Stimulated activated CD8-positive, alpha-beta memory T cell treated with anti-CD3 and anti-CD28 coated beads, Interleukin-12 subunit alpha, Interleukin-12 subunit beta, amount 100 ng/mL, for 4 hours (primary cell): Measurements from ENCODE around the gene PLA2G2F.
"Not testable (repeated sequence)": the region's sequence is repeated elsewhere in the genome, so short reads cannot be mapped to it uniquely, and the experiment has no call there.

Experiments
- DNase-seq: peaks from one replicate; pipeline ENCODE4 v3.0.0-alpha.2; 2020; ENCODE audit warnings: low read depth

PLA2G2F gene

DNA sequence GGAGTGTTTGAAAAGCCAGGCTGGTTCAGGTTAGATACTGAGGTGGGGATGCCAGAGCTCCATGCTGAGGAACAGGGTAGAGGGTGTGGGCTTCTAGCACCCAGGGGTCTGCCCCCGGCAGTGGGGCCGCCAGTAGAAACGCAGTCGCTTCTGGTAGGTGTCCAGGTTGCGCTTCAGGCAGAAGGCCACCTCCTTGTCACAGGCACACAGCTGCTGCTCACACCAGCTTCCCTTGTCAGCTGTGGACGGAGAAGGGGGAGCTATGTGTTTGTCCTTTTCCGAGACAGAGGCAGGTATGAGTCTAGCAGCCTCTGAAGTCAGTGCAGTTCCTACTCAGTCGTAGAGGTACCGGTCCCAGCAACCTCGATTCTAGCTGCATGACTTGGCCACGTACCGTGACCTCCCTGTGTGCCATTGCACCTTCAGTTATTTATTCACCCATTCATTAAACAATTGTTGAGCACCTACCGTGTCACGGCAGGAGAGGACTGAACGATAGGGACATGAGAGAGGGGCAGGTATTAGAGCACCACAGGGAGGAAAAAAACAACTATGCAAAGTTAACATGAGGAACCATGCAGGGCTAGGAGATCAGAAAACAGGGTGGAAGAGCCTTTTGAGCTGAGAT, 25.0 kb upstream of the PLA2G2F start:
- no peak for DNase-seq

DNA sequence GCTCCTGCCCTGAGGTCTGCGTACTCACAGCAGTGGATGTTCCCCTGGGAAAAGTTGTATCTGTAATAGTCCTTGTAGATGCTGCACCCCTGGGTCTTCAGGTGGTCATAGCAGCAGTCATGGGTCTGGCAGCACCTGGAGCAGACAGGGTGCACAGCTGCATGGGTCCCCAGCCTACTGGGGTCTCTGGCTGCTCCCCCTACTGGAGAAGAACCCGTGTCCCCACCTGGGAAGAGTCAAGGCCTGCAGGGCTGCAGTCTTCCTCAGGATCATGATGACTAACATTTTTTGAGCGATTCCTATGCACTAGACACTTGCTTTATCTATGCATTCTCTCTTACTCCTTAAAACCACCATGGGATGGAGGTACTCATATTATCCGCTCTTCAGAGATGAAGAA, 23.6 kb upstream of the PLA2G2F start:
- no peak for DNase-seq

DNA sequence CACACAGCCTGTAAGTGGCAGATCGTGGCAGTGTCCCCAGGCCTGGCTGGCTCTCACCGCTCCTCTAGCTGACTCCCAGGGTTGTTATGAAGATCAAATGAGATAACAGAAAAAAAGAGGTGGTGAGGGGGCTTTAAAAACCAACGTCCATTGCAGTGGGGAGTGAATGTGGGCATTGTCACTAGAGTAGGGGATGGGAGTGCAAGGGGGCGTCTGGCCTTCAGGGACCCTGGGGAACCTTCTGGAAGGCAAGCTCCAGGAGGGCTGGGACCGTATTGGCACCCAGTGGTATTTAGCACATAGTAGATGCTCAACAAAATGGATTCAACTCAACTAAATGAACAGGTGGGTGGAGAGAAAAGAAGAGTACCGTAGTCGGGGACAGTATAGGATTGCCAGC, 23.2 kb upstream of the PLA2G2F start:
- DNase-seq: no peak

DNA sequence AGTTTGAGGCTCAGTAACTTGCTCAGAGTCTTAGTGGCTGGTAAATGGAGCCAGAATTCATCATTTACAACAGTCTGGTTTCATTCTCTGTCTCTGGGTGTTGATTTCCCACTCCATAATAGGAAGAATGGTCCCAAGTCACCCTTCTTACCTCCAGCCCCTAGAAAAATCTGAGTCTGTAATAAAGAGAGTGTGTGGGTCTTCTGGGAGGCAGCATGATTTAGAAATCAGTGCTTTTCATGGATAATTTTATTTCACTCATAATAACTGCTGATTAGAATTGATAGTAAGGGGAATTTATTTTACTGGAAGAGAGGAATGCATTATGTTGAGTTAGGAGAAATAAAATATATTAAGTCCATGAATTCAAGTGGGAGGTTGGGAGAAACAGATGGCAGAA, 21.9 kb upstream of the PLA2G2F start:
- no peak for DNase-seq

DNA sequence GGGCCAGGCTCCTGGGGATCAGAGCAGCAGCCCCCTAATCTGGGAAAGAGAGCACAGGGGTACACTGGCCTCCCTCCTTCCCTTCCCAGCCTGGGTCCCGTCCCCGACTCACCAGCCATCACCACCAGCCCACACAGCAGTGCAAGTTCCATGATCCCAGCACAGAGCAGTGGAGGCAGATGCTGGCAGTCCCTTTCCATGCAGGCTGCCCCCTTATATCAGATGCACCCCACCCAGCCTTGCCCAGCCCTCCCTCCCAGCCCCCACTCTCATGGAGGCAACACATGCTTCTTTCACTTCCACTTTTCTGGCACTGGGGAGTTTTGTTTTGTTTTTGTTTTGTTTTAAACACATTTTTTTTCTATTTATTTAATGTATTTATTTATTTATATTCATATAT, 19.8 kb upstream of the PLA2G2F start, which contains the start of gene PLA2G2D:
PLA2G2D (minus strand) TSS at position 190 of the 400 bp plus-strand sequence; CDS start at position 152, 38 bp downstream.
- no peak for DNase-seq

DNA sequence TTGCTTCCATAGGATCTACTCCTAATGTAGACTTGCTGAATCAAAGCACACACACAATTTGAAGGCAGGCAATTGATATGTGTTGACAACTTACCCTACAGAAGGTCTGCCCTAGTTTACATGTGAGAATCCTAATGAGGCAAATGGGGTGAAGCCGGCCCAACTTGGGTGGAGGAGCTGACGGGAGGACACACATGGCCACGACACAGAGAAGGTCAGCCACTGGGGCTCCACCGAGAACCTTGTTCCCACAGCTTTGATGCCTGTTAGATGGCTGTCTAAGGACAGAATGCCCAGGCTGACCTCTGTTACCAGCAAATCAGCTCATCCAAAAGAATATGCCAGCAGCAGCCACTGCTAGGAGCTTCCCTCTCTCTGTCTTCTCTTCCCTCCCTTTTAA, 18.3 kb upstream of the PLA2G2F start:
- no peak for DNase-seq

DNA sequence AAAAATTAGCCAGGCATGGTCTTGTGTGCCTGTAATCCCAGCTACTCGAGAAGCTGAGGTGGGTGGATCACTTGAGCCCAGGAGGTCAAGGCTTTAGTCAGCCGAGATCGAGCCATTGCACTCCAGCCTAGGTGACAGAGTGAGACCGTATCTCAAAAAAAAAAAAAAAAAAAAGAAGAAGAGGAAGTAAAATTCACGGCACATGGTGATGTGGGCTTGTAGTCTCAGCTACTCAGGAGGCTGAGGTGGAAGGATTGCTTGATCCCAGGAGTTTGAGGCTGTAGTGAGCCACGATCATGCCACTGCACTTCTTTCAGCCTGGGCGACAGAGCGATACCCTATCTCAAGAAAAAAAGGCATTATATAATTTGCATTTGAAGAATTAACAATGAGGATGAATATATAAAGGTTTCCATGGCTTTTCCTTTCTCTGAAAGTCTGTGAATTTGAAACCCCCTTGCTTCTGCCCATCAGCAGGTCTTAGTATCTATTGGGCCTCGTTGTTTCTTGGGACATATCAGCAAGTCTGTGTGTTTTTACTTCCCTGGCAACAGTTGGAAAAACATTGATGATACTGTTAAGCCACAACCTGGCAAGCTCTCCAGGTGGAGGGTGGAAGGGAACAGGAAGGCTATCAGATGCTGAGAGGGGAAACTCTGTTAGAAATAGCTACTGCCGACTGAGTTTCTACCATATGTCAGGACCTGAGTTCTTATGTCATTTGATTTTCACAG, 15.2 kb upstream of the PLA2G2F start:
- DNase-seq: no peak

DNA sequence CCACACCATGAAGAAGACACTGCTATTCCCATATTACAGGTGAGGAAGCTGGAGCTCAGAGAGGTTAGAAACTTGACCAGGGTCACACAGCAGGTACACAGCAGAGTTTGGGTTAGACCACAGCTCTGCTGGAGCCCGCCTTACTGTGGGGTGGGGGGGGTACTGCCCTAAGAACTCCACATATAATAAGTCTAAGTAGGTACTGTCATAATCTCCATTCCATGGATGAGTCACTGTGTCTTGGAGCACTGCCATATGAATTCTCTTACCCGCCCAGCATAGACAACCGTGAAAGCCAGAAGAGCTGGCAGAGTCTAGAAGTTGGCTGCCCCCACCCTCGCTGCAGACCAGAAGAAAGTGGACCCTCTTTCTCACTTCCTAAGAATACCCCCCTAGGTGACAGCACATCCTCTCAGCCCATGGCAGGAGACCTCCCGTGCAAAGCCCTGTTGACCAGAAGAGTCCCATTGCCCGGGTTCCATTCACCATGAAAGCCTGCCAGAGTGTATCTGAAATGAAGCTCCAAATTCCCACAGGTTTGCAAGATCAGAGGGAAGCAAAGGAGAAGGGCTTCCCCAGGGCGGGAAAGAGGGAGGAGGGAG, 14.6 kb upstream of the PLA2G2F start:
- no peak for DNase-seq

DNA sequence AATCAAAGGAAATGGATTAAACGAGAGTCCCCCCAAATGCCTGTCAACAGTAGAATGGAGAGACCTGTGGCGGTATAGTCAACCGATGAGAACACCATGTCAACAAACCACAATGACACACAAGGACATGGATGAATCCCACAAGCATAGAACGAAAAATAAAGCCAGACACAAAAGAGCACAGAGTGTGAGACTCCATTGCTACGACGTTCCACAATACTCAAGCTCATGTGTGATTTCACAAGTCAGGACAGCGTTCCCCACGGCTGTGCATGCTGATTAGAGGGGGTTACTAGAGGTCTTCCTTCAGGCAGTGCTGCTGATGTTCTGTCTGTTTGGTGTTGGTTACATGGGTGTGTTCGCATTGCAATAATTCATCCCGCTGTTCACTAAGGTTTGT, 14.0 kb upstream of the PLA2G2F start:
- no peak for DNase-seq

DNA sequence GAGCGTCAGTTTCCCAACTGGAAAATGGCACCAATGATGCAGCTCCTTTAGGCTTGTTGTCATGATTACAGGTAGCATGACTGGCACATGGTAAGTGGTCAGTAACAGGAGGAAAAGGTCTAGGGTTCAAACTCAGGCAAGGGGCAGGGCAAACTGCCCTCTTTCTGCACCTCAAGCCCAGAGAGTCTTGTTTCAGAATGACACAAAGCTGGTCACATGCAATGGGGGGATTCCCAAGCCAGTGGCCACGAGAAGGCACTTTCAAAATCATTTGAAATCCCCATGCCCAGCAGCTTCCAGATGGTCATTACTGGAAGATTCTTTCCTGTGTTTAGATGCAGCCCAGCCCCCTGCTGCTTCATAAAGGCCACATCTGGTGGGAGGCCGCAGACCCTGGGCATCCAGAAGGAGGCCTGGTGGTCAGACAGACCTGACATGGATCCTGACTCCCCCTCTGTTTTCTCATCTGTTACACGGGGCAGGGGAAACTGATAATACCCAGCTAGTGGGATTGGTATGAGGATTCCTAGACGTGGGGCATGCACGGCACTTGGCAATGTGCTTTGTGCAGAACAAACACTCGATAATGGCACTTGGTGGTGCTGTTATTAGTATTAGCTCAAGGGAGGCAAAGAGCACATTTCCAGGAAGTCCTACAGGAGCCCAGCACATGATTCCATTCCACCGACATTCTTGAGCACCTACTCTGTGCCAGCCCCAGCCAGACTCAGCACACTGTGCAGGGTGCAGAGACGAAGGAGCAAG, 12.9 kb upstream of the PLA2G2F start:
- DNase-seq: no peak

DNA sequence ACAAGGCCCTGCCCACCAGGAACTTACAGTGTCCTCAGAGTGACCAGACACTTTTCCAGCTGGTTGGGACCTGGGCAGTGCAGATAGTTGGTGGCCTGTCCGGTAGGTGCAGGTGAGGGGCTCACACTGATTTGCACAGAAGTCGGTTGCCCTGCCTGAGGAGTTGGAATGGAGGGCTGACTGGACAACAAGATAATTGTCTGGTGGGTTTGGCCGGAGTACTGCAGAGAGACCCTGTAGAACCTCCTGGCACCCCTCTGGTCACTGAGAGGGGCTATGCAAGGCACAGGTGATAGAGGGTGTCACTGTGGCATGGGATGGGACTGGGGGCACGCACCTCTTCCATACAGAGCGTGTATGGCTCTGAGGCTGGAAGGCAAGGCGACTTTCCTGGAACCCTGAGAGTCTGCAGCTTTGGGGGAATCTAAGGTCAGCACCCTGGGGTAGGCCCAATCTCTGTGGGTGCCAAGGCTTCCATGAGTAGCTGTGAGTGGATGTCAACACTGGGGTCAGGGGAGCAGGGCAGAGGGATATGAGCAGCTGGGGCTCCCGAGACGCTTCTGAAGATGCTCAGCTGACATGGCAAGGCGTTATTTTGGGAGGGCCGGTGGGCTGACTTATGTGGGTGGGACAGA, 12.2 kb upstream of the PLA2G2F start:
- DNase-seq: no peak

DNA sequence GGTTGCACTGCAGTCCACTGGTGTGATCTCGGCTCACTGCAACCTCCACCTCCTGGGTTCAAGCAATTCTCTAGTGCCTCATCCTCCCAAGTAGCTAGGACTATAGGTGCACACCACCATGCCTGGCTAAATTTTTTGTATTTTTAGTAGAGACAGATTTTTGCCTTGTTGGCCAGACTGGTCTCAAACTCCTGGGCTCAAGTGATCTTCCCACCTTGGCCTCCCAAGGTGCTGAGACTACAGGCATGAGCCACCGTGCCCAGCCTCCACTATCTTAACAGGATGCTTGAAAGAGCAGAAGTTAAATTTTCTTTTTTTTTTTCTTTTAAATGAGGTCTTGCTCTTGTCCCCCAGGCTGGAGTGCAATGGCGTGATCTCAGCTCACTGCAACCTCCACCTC, 8.6 kb upstream of the PLA2G2F start:
- DNase-seq: not testable (repeated sequence)

DNA sequence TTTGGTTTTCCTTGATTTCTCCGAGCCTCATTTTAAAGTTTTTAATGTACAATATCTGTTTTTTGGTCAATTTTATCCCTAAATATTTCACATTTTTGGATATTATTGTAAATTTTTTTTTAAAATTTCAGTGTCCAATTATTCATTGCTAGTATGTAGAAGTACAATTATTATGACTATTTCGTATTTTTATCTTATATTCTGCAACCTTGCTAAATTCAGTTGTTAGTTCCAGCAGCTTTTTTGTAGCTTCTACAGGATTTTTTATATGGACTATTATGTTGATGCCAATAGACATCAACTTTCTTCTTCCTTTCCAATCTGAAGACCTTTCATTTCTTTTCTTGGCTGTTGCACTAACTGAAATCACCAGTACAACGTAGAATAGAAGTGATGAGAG, 4.1 kb upstream of the PLA2G2F start:
- no peak for DNase-seq

DNA sequence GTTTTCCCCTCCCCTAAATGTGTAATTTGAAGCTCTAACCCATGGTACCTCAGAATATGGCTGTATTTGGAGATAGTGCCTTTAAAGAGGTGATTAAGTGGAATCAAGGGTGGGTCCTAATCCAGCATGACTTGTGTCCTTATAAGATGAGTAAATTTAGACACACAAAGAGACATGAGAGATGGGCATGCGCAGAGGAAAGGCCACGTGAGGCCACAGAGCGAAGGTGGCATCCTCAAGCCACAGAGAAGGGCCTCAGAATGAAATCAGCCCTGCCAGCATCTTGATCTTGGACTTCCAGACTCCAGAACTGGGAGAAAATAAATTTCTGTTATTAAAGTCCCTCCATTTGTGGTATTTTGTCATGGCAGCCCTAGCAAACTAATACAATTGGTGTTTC, 2.9 kb upstream of the PLA2G2F start:
- DNase-seq: no peak

DNA sequence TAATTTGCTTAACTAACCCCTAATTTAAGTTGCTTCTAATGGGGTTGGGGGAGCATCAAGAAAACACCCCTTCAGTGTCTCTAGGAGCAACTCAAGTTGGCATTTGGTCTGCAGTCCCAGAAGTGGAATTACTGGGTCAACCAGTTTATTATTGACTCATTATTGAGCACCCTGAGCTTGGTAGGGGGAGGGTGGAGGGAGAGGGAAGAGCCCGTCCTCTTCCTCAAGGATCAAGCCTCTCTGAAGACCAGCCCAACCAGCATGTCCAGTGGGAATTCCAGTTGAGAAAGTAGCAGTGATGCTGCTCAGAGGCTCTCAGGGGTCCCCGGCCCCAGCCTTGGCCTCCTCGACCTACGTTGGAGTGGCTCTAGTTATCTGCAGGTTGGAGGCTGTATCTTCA, 2.1 kb upstream of the PLA2G2F start:
- DNase-seq: no peak

DNA sequence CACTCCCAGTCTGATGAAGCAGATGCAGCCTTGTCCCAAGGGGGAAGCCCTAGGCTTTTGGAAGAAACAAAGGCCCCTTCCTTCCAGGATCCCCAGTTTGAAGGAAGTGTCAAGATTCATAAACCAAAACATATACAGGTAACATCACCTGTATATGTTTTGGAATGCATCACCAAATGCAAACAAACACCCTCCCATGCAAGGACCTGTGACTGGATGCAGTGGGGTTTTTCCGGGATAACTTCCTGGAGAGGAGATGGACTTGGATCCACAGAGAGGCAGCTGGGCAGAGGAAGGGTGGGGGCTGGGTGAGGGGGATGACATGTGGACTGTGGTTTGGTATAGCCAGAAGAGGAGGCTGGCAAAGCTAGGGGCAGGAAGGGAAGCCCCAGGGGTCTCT, 1.5 kb upstream of the PLA2G2F start:
- DNase-seq: no peak

DNA sequence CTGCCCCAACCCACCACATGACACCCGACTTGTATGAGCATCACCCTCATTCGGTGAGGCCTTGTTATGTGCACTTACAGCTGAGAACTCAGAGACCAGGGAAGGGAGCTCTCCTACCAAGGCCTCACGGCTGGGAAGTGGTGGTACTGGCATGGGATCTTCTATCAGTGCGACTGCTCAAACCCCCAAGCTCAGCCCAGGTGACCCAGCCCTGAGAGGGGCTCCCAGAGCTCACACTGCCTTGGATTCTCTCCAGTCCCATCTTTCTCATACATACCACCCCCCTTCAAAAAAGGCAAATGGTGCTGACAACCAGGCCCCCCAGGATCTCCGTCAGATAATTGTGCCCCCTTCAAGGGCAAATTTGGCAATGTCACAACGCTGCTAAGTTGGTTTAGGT, 777 bp upstream of the PLA2G2F start:
- DNase-seq: no peak

DNA sequence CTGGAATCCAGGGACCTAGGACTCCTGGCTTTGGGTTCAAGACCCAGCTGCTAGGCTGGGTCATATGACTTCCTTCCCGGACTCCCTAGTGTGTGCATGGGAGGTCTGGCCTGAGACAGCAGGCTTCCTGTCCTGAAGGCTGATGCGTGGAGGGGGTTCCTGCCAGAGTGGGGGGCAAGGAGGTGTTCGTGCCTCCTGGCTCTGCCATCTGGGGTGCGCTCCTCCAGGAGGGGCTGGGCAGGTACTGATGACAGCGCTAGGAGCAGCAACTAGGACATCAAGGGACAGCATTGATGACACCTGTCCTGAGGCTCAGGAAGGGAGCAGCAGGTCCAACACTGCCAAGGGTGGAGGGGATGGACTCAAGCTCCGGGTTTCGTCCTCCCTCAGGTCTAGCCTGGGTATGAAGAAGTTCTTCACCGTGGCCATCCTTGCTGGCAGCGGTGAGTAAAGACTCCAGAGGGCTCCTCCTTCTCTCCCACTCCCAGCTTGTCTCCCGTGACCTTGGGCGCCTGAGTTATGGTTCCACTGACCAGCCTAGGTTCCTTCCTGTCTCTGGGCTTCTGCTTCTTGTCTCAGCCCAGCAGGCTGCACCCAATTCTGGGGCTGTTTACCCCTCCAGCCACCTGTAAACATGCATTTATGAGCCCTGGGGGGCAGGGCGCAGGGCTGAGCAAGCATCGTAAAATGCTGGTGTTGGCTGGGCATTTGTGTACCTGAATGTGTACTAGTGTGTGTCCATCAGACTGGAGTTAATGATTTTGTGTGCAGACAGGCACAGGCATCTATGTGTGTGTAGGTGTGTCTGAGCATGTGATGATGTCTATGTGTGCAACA, 871 bp downstream of the PLA2G2F start:
- no peak for DNase-seq

DNA sequence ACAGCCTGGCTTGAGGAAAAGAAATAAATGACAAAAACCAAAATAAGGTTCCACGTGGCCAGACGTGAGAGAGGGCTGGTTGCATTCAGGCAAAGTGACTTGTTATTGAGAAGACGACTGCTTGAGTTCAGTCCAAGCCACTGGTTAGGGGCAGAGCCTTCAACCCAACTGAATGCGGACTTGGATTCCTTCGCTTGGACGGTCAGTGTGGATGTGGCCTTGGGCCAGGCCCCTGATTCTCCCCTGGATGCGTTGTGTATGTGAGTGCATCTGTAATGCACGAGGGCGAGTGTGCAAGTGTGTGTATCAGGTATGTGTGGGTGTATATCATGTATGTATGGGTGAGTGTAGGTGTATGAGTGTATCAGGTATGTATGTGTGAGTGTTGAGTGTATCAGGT, 1.9 kb downstream of the PLA2G2F start:
- no peak for DNase-seq

DNA sequence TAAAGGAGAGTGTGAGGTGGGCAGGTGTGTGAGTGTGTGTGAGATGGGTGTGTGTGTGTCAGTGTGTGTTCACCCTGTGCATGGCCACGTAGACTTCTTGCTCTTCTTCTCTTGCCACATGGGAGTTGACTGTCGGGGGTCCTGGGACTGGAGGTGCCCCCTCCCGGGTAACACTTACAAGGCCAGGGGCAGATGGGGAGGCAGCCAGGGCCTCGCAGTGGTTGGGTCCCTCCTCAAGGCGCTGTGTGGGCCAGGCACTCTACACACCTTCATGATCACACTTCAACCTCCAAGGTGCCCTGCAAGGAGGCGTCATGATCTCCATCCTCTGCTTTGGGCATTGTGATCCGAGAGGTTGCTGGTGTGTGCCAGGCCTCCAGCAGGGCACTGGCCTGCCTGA, 2.3 kb downstream of the PLA2G2F start:
- no peak for DNase-seq

DNA sequence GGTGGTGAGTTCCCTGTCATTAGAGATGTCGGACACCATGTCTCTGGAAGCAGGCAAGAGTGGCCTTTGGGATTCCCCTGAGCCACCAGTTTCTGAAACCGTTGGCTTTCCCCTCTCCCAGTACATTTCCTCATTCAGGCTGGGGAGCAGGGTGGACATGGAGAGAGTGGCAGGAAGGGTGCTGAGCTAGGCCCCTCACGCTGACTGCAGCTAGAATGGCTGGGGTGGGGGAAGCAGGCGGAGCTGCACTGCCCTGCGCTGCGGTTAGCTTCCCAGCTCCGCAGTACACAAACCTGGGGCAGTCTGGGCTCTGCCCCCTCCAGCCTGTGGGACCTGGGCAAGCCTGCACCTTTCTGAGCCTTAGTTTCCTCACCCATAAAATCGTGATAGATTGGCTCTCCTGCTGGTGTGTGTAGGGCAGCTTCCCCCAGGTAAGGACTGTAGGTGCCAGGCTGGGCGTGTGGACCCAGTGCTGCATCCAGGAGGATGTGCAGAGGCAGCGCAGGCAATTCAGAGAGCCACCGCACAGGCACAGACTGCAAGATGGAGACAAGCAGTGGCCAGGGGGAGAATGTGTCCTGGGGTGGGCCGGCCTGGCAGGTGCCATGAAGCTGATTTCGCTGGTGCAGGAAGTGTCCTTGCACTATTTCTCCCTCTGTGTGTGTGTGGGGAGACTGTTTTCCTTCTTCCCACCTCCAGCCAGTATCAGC, 3.0 kb downstream of the PLA2G2F start:
- DNase-seq: no peak
